Lung (tissue), 12 donors: Measurements from ENCODE around the gene ULK2. TPM values are rescaled to one million over a fixed set of nuclear protein-coding genes. Genes with fewer than 3 reads are reported as not detected.

Experiments
- ATAC-seq: fragments of 200-7000 bp; cut with Tn5 transposase; one replicate; pipeline ENCODE4 v1.9.1; 2020; ENCODE audit warnings: moderate number of reproducible peaks; ENCODE audit not compliant: insufficient read depth, low FRiP score
- DNase-seq, 3 donors: peaks; one replicate each; pipeline ENCODE4 v3.0.0-alpha.2; 2013 to 2017
- H3K27ac ChIP-seq, 2 donors: one replicate each; pipeline ENCODE4 v1.5.1; 2013; ENCODE audit warnings: mild to moderate bottlenecking in 2 of 2, moderate library complexity in 2 of 2, control low read depth in 1 of 2, inconsistent platforms in 1 of 2, low read depth in 1 of 2, low read length in 1 of 2
- H3K27me3 ChIP-seq, 3 donors: one replicate each; pipeline ENCODE4 v1.5.1; 2013; ENCODE audit warnings: low read length in 2 of 3; ENCODE audit not compliant: control insufficient read depth in 3 of 3, insufficient read depth in 3 of 3
- H3K36me3 ChIP-seq, 4 donors: one replicate each; pipeline ENCODE4 v1.5.1; 2013; ENCODE audit warnings: low read length in 4 of 4, mild to moderate bottlenecking in 1 of 4, moderate library complexity in 1 of 4; ENCODE audit not compliant: control insufficient read depth in 4 of 4, insufficient read depth in 4 of 4
- H3K4me1 ChIP-seq, 5 donors: one replicate each; pipeline ENCODE4 v1.5.1; 2013; ENCODE audit warnings: low read length in 5 of 5, mild to moderate bottlenecking in 2 of 5, moderate library complexity in 1 of 5; ENCODE audit not compliant: control insufficient read depth in 5 of 5, insufficient read depth in 5 of 5
- H3K4me3 ChIP-seq: one replicate; pipeline ENCODE4 v1.5.1; 2013; ENCODE audit warnings: mild to moderate bottlenecking, control low read depth, moderate library complexity
- H3K9ac ChIP-seq, 2 donors: one replicate each; pipeline ENCODE4 v1.5.1; 2013; ENCODE audit warnings: low read length in 2 of 2, control low read depth in 1 of 2; ENCODE audit not compliant: insufficient read depth in 1 of 2
- H3K9me3 ChIP-seq, 4 donors: one replicate each; pipeline ENCODE4 v1.5.1; 2013; ENCODE audit warnings: low read length in 3 of 4, mild to moderate bottlenecking in 1 of 4, moderate library complexity in 1 of 4; ENCODE audit not compliant: control insufficient read depth in 4 of 4, insufficient read depth in 3 of 4
- CTCF ChIP-seq: IDR thresholded peaks from 2 replicates; pipeline ENCODE4 v1.5.1; 2012; ENCODE audit warnings: mild to moderate bottlenecking; ENCODE audit errors: control extremely low read depth, extremely low read depth
- WGBS, 2 donors: extraction: QIAGEN DNeasy Blood & Tissue Kit; methylation state at CpG; one replicate each; pipeline ENCODE4 v1.1.7; 2013; 5-methylcytosine and 5-hydroxymethylcytosine counted together
- polyA plus RNA-seq, 2 donors: library from polyadenylated mRNA; stranded (reverse); fragments of 200-250 nt; gene quantifications; one replicate each; pipeline ENCODE4 v1.2.1, GENCODE V29; 2013
- total RNA-seq, 2 donors: library from RNA; depleted of rRNA in 1 of 2; stranded (reverse); fragments of >200 nt in 1 of 2; gene quantifications; one replicate each; pipeline ENCODE4 v1.2.1, GENCODE V29; 2014 to 2021
- donor health status: control.
- donor health status: control.
- donor health status: Bipolar disorder and iron deficiency.
- donor health status: healthy.
- donor health status: DM: yes; HTN: yes; CAD: no.

The ULK2 gene
- total and polyA plus RNA-seq, 4 donors = 5.8 to 61.4 (median 16.5) TPM

- Histone ChIP-seq H3K4me1 (peaks cover 0 to 5% (median 0%) of the 10 kb centered on the region in 5 donors), H3K9me3 (no peaks in the 10 kb centered on the region), H3K27me3 (no peaks in the 10 kb centered on the region), H3K36me3 (no peaks in the 10 kb centered on the region), H3K9ac (no peak overlapping the region), H3K27ac (peak overlapping the region in 1 of 2 donors; percentile 50), H3K4me3 (no peak overlapping the region)
- WGBS, 2 donors = 41 to 52% methylated on average over 11 to 12 of the region's 12 CpGs
- DNase-seq (peak in 1 of 3 donors; percentile 4), ATAC-seq (peak; percentile 84)
- TF ChIP-seq CTCF = no peak
These were observed 114.7 kb downstream of the ULK2 start for GRCh38 chr17:19753051-19753509.

- Histone ChIP-seq H3K4me1 (peaks cover 0 to 5% (median 0%) of the 10 kb centered on the region in 5 donors), H3K27ac (peak overlapping the region in 1 of 2 donors; percentile 50), H3K4me3 (no peak overlapping the region), H3K36me3 (no peaks in the 10 kb centered on the region), H3K27me3 (no peaks in the 10 kb centered on the region), H3K9me3 (no peaks in the 10 kb centered on the region), H3K9ac (no peak overlapping the region)
- TF ChIP-seq CTCF = no peak
- 79 to 85% methylated on average over 15 of the region's 15 CpGs for WGBS, 2 donors
- no peak for DNase-seq
- no peak for ATAC-seq
These were observed 115.3 kb downstream of the ULK2 start for GRCh38 chr17:19752216-19753050.

GRCh38 chr17:19750835-19751234 lies 116.9 kb downstream of the ULK2 start:
- DNase-seq (no peak), ATAC-seq (no peak)
- H3K9me3 ChIP-seq = no peaks in the 10 kb centered on the region
- H3K27me3 ChIP-seq = no peaks in the 10 kb centered on the region
- WGBS, 2 donors = 86 to 97% methylated on average over 3 of the region's 3 CpGs
- peaks cover 0 to 5% (median 0%) of the 10 kb centered on the region in 5 donors for H3K4me1 ChIP-seq
- H3K4me3 ChIP-seq = no peak overlapping the region
- peak overlapping the region in 1 of 2 donors; percentile 15 for H3K27ac ChIP-seq
- no peak overlapping the region for H3K9ac ChIP-seq
- H3K36me3 ChIP-seq = no peaks in the 10 kb centered on the region
- TF ChIP-seq CTCF = no peak
